ENCODE data around the gene OLFML1.

DNA sequence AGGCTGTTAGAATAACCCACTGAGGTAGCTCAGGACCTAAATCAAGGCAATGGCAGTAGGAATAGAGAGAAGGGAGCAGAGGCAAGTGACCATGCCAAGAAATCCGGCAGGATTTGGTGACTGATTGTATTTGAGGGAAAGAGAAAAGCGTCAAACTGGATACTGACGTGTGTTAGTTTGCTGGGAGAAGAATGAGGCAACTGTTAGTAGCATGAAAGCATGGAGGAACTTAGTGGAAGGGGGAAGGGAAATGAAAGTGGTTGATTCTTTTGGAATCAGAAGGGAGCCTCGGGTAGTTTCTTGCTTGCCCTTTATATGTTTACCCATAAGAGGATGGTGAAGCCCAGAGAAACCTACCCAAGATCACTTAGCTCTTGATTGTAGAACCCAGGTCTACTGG lies 36.8 kb downstream of the OLFML1 start:
- TF ChIP-seq, protein P1, sequence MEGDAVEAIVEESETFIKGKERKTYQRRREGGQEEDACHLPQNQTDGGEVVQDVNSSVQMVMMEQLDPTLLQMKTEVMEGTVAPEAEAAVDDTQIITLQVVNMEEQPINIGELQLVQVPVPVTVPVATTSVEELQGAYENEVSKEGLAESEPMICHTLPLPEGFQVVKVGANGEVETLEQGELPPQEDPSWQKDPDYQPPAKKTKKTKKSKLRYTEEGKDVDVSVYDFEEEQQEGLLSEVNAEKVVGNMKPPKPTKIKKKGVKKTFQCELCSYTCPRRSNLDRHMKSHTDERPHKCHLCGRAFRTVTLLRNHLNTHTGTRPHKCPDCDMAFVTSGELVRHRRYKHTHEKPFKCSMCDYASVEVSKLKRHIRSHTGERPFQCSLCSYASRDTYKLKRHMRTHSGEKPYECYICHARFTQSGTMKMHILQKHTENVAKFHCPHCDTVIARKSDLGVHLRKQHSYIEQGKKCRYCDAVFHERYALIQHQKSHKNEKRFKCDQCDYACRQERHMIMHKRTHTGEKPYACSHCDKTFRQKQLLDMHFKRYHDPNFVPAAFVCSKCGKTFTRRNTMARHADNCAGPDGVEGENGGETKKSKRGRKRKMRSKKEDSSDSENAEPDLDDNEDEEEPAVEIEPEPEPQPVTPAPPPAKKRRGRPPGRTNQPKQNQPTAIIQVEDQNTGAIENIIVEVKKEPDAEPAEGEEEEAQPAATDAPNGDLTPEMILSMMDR (conservative IDR thresholded peaks at IDR 0.05; ENCODE audit: low read depth, low read length): no peak
- TF ChIP-seq EZH2 (IDR thresholded peaks at IDR 0.05; ENCODE audit: low read length, unreplicated experiment) (no peak), EZH2phosphoT487 (IDR thresholded peaks at IDR 0.05; ENCODE audit: borderline replicate concordance, low read length) (no peak)
